Body of pancreas (tissue), 4 donors: ENCODE results near the gene RBM44.

ENCODE experiments used
- POLR2A ChIP-seq, 3 donors: fragments of 450-650 bp; IDR thresholded peaks; one replicate each; pipeline ENCODE4 v1.6.1; 2016; ENCODE audit warnings: antibody characterized with exemption in 3 of 3, mild to moderate bottlenecking in 2 of 3
- TF ChIP-seq, protein P1 (sequence below), 7 experiments: fragments of 450-650 bp in 4 of 7; fragments of 200-600 bp in 3 of 7; sonication (generic) in 3 of 7; IDR thresholded peaks; one replicate each; pipeline ENCODE4 v1.5.1; 2016 to 2019; ENCODE audit warnings: antibody characterized with exemption in 7 of 7

DNA sequence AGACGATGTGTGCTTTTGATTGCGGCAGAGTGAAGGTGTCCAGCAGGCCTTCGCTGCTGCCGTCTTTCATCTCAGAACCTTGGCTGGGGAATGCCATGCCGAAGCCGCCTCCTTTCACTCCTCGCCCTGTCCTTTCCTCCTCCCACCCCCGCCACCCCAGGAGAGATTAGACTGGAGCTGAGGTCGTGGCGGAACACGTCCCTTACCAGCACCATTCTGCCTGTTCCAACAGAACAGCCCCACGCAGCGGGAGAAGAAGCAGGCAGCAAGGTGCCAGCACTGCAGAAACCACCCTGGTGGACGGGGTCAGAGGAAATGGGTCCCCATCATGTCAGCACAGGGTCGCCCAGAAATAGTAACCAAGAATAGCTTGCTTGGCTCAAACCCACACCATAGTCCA is 24.8 kb upstream of the RBM44 start:
- TF ChIP-seq, protein P1, sequence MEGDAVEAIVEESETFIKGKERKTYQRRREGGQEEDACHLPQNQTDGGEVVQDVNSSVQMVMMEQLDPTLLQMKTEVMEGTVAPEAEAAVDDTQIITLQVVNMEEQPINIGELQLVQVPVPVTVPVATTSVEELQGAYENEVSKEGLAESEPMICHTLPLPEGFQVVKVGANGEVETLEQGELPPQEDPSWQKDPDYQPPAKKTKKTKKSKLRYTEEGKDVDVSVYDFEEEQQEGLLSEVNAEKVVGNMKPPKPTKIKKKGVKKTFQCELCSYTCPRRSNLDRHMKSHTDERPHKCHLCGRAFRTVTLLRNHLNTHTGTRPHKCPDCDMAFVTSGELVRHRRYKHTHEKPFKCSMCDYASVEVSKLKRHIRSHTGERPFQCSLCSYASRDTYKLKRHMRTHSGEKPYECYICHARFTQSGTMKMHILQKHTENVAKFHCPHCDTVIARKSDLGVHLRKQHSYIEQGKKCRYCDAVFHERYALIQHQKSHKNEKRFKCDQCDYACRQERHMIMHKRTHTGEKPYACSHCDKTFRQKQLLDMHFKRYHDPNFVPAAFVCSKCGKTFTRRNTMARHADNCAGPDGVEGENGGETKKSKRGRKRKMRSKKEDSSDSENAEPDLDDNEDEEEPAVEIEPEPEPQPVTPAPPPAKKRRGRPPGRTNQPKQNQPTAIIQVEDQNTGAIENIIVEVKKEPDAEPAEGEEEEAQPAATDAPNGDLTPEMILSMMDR (IDR thresholded peaks at IDR 0.05), result no peak
- TF ChIP-seq POLR2A (IDR thresholded peaks at IDR 0.05), result no peak
